GM18508 (cell line): ENCODE data around the gene RBFOX1.

Experiments used
- ATAC-seq: cut with Tn5 transposase; IDR thresholded peaks from one replicate; pipeline ENCODE4 v1.9.1; 2021; ENCODE audit warnings: moderate number of reproducible peaks; ENCODE audit not compliant: insufficient read depth, unreplicated experiment

The RBFOX1 gene

GRCh38 chr16:7571366-7571765, 238.7 kb downstream of the RBFOX1 start:
- ATAC-seq: no peak

GRCh38 chr16:7577588-7577987, 244.9 kb downstream of the RBFOX1 start:
- ATAC-seq: no peak

- ATAC-seq: no peak
Measured at GRCh38 chr16:7579454-7579853, 246.8 kb downstream of the RBFOX1 start.

GRCh38 chr16:7581175-7581574, 248.5 kb downstream of the RBFOX1 start:
- no peak for ATAC-seq

GRCh38 chr16:7583396-7583795, 250.8 kb downstream of the RBFOX1 start:
- no peak for ATAC-seq

GRCh38 chr16:7584561-7584960, 251.9 kb downstream of the RBFOX1 start:
- ATAC-seq: no peak

- no peak for ATAC-seq
Measured at GRCh38 chr16:7585705-7586104, 253.1 kb downstream of the RBFOX1 start.

GRCh38 chr16:7590934-7591333, 258.3 kb downstream of the RBFOX1 start:
- no peak for ATAC-seq

- ATAC-seq: no peak
Measured at GRCh38 chr16:7596308-7596707, 263.7 kb downstream of the RBFOX1 start.

GRCh38 chr16:7597677-7598076, 265.0 kb downstream of the RBFOX1 start:
- ATAC-seq: no peak

GRCh38 chr16:7601100-7601499, 268.5 kb downstream of the RBFOX1 start:
- ATAC-seq: no peak

- ATAC-seq: no peak
Measured at GRCh38 chr16:7602291-7602950, 269.8 kb downstream of the RBFOX1 start.

GRCh38 chr16:7605812-7606211, 273.2 kb downstream of the RBFOX1 start:
- no peak for ATAC-seq

- ATAC-seq: no peak
Measured at GRCh38 chr16:7612671-7613070, 280.0 kb downstream of the RBFOX1 start.

- no peak for ATAC-seq
Measured at GRCh38 chr16:7613518-7613917, 280.9 kb downstream of the RBFOX1 start.

GRCh38 chr16:7614021-7614795, 281.6 kb downstream of the RBFOX1 start:
- ATAC-seq: no peak

- ATAC-seq: no peak
Measured at GRCh38 chr16:7615565-7615964, 282.9 kb downstream of the RBFOX1 start.

GRCh38 chr16:7624871-7625766, 292.5 kb downstream of the RBFOX1 start:
- no peak for ATAC-seq

GRCh38 chr16:7628981-7629380, 296.3 kb downstream of the RBFOX1 start:
- no peak for ATAC-seq

GRCh38 chr16:7629571-7629970, 296.9 kb downstream of the RBFOX1 start:
- ATAC-seq: no peak

- ATAC-seq: no peak
Measured at GRCh38 chr16:7637446-7637845, 304.8 kb downstream of the RBFOX1 start.
